Measurements from ENCODE around the gene S100A9. TPM values are rescaled to one million over a fixed set of nuclear protein-coding genes. Genes with fewer than 3 reads are reported as not detected.
"Not testable (repeated sequence)": the region's sequence is repeated elsewhere in the genome, so short reads cannot be mapped to it uniquely, and the experiment has no call there.

The S100A9 gene
- polyA plus RNA-seq, 1 donor: 6.2 TPM

- DNase-seq: no peak
These were observed 13.6 kb upstream of the S100A9 start for GRCh38 chr1:153343811-153344717.

- DNase-seq: no peak
These were observed 13.0 kb upstream of the S100A9 start for GRCh38 chr1:153344718-153345025.

- no peak for DNase-seq
These were observed 12.2 kb upstream of the S100A9 start for GRCh38 chr1:153345187-153346076.

- no peak for DNase-seq
These were observed 11.5 kb upstream of the S100A9 start for GRCh38 chr1:153346077-153346723.

- DNase-seq: not testable (repeated sequence)
These were observed 10.6 kb upstream of the S100A9 start for GRCh38 chr1:153347049-153347448.

GRCh38 chr1:153347856-153348255, 9.8 kb upstream of the S100A9 start:
- no peak for DNase-seq

- DNase-seq: no peak
These were observed 8.9 kb upstream of the S100A9 start, which contains the start of gene PGLYRP4 for GRCh38 chr1:153348511-153349362. Gene PGLYRP4, minus strand, starts transcription at chr1:153348841. Its CDS starts 909 bp downstream, at chr1:153347932.

GRCh38 chr1:153349363-153350320, 8.0 kb upstream of the S100A9 start:
- DNase-seq: no peak

- no peak for DNase-seq
These were observed 7.2 kb upstream of the S100A9 start for GRCh38 chr1:153350321-153350957.

GRCh38 chr1:153352523-153352922, 5.1 kb upstream of the S100A9 start:
- DNase-seq: peak; percentile 56

GRCh38 chr1:153353226-153353947, 4.3 kb upstream of the S100A9 start:
- DNase-seq: no peak

- DNase-seq: no peak
These were observed 3.0 kb upstream of the S100A9 start for GRCh38 chr1:153354515-153355193.

- DNase-seq: no peak
These were observed 2.1 kb upstream of the S100A9 start for GRCh38 chr1:153355445-153356071.

GRCh38 chr1:153356392-153357075, 1.1 kb upstream of the S100A9 start:
- DNase-seq: no peak

- no peak for DNase-seq
These were observed 390 bp upstream of the S100A9 start for GRCh38 chr1:153357076-153357852.

- no peak for DNase-seq
These were observed 979 bp downstream of the S100A9 start for GRCh38 chr1:153358691-153358975.

- DNase-seq: no peak
These were observed 1.6 kb downstream of the S100A9 start for GRCh38 chr1:153359241-153359640.

All from left kidney (tissue), 2 donors.